HCT116 (cell line): Measurements from ENCODE around the gene RAB5IF. TPM values are rescaled to one million over a fixed set of nuclear protein-coding genes. Genes with fewer than 3 reads are reported as not detected.
A peak's percentile ranks its signal among the peaks of the same experiment; 100 is the strongest.

Experiments used
- ATAC-seq: fragments of 200-7000 bp; cut with Tn5 transposase; 2 replicates; pipeline ENCODE4 v1.9.1; 2020; ENCODE audit warnings: mild to moderate bottlenecking, moderate library complexity
- BruUV-seq: library from RNA; stranded (reverse); fragments of 400-500 nt; replicated peaks from 2 replicates; lab custom pipeline; 2021; lab: Mats Ljungman, UMichigan
- CTCF ChIA-PET: fragments of 300-600 bp; sonication (Branson Sonifier 250); formaldehyde crosslinking; loops from one replicate; lab custom pipeline; 2021; ENCODE audit warnings: antibody characterized with exemption; lab: Charles Lee
- POLR2A ChIA-PET: fragments of 300-600, 350-600 bp; sonication (Branson Sonifier 250); formaldehyde crosslinking; loops from one replicate; lab custom pipeline; 2021; ENCODE audit warnings: antibody characterized with exemption; lab: Charles Lee
- RAD21 ChIA-PET, 2 experiments: fragments of 300-600 bp; sonication (Branson Sonifier 250); formaldehyde crosslinking; loops; one replicate each; lab custom pipeline; 2023; ENCODE audit warnings: low total read pairs in 2 of 2; ENCODE audit not compliant: uncharacterized antibody in 2 of 2, unreplicated experiment in 2 of 2, low non-redundant PET in 1 of 2; lab: Charles Lee
- DNase-seq: peaks from one replicate; pipeline ENCODE4 v3.0.0-alpha.2; 2010; ENCODE audit warnings: low read depth, low spot score
- H2AFZ ChIP-seq: fragments of 200-600 bp; shearing (Covaris generic), sonication (generic); 2 replicates; pipeline ENCODE4 v1.6.1; 2017; ENCODE audit warnings: low read depth, mixed run types, mixed read lengths, antibody characterized with exemption, low read length; ENCODE audit not compliant: poor library complexity, severe bottlenecking
- H3K27ac ChIP-seq: 2 replicates; pipeline ENCODE4 v1.5.1; 2012; ENCODE audit warnings: low read depth, low read length
- H3K27me3 ChIP-seq: fragments of 200-600 bp; sonication (generic); 2 replicates; pipeline ENCODE4 v1.6.1; 2016; ENCODE audit warnings: mixed run types, low read length, mixed read lengths; ENCODE audit not compliant: insufficient read depth
- H3K36me3 ChIP-seq, 2 experiments: fragments of 200-500 bp in 1 of 2; fragments of 200-600 bp in 1 of 2; sonication (Bioruptor generic) in 1 of 2; sonication (generic) in 1 of 2; 2 replicates each; pipeline versions ENCODE4 v1.5.1 to v1.6.1; 2014 to 2016; ENCODE audit warnings: low read length in 2 of 2, inconsistent platforms in 1 of 2, mixed read lengths in 1 of 2, mixed run types in 1 of 2; ENCODE audit not compliant: insufficient read depth in 2 of 2, control insufficient read depth in 1 of 2
- H3K4me1 ChIP-seq, 2 experiments: fragments of 200-600 bp in 1 of 2; sonication (generic) in 1 of 2; 2 replicates each; pipeline versions ENCODE4 v1.5.1 to v1.6.1; 2012 to 2017; ENCODE audit warnings: low read length in 2 of 2, inconsistent platforms in 1 of 2, mild to moderate bottlenecking in 1 of 2, mixed read lengths in 1 of 2, mixed run types in 1 of 2, moderate library complexity in 1 of 2; ENCODE audit not compliant: insufficient read depth in 2 of 2, control insufficient read depth in 1 of 2
- H3K4me2 ChIP-seq: fragments of 200-600 bp; sonication (generic); 2 replicates; pipeline ENCODE4 v1.6.1; 2017; ENCODE audit warnings: mixed run types, low read length, mixed read lengths
- H3K4me3 ChIP-seq, 2 experiments: fragments of 200-600 bp in 1 of 2; sonication (generic) in 1 of 2; replicated peaks in 1 of 2; 2 replicates each; pipeline ENCODE4 v1.5.1; 2011 to 2016; ENCODE audit warnings: low read length in 2 of 2, control low read depth in 1 of 2, low read depth in 1 of 2, mild to moderate bottlenecking in 1 of 2, mixed read lengths in 1 of 2, mixed run types in 1 of 2
- H3K79me2 ChIP-seq: fragments of 200-600 bp; sonication (generic); 2 replicates; pipeline ENCODE4 v1.6.1; 2017; ENCODE audit warnings: mild to moderate bottlenecking, mixed run types, low read length, moderate library complexity, mixed read lengths; ENCODE audit not compliant: insufficient read depth
- H3K9ac ChIP-seq: fragments of 200-600 bp; sonication (generic); 2 replicates; pipeline ENCODE4 v1.6.1; 2016; ENCODE audit warnings: low read length, mixed read lengths
- H3K9me2 ChIP-seq: fragments of 200-600 bp; sonication (generic), shearing (Covaris generic); 2 replicates; pipeline ENCODE4 v1.6.1; 2017; ENCODE audit warnings: mixed run types, mild to moderate bottlenecking, moderate library complexity; ENCODE audit not compliant: insufficient read depth
- H3K9me3 ChIP-seq, 2 experiments: fragments of 200-500 bp in 1 of 2; fragments of 200-600 bp in 1 of 2; sonication (Bioruptor generic) in 1 of 2; sonication (generic) in 1 of 2; 2 replicates each; pipeline ENCODE4 v1.6.1; 2014 to 2017; ENCODE audit warnings: low read length in 2 of 2, mixed read lengths in 2 of 2, inconsistent platforms in 1 of 2, low read depth in 1 of 2, mild to moderate bottlenecking in 1 of 2, mixed run types in 1 of 2, moderate library complexity in 1 of 2; ENCODE audit not compliant: control insufficient read depth in 1 of 2, insufficient read depth in 1 of 2
- H4K20me1 ChIP-seq: fragments of 200-600 bp; sonication (generic), shearing (Covaris generic); 2 replicates; pipeline ENCODE4 v1.6.1; 2017; ENCODE audit warnings: mixed run types, mild to moderate bottlenecking, moderate library complexity; ENCODE audit not compliant: insufficient read depth
- ATF3 ChIP-seq: IDR thresholded peaks from 2 replicates; pipeline ENCODE4 v1.6.1; 2012
- CBX3 ChIP-seq: IDR thresholded peaks from 2 replicates; pipeline ENCODE4 v1.6.1; 2012; ENCODE audit warnings: low read depth
- CTCF ChIP-seq, 3 experiments: fragments of 200-600 bp in 1 of 3; sonication (generic) in 1 of 3; IDR thresholded peaks in 2 of 3; conservative IDR thresholded peaks in 1 of 3; 2 replicates each; pipeline ENCODE4 v1.5.1; 2012 to 2017; ENCODE audit warnings: low read depth in 2 of 3, low read length in 2 of 3, antibody characterized with exemption in 1 of 3, borderline replicate concordance in 1 of 3, control low read depth in 1 of 3, mild to moderate bottlenecking in 1 of 3, mixed read lengths in 1 of 3, mixed run types in 1 of 3, moderate library complexity in 1 of 3; ENCODE audit not compliant: insufficient read depth in 1 of 3
- EGR1 ChIP-seq: IDR thresholded peaks from 2 replicates; pipeline ENCODE4 v1.6.1; 2012; ENCODE audit warnings: low read depth
- ELF1 ChIP-seq: IDR thresholded peaks from 2 replicates; pipeline ENCODE4 v1.6.1; 2012; ENCODE audit warnings: low read depth, borderline replicate concordance
- EZH2phosphoT487 ChIP-seq: fragments of 200-600 bp; IDR thresholded peaks from 2 replicates; pipeline ENCODE4 v1.6.1; 2018; ENCODE audit warnings: antibody characterized with exemption, borderline replicate concordance
- FOSL1 ChIP-seq: IDR thresholded peaks from 2 replicates; pipeline ENCODE4 v1.6.1; 2012; ENCODE audit warnings: low read depth
- JUND ChIP-seq: IDR thresholded peaks from 2 replicates; pipeline ENCODE4 v1.6.1; 2012
- MAX ChIP-seq: IDR thresholded peaks from 2 replicates; pipeline ENCODE4 v1.6.1; 2012
- POLR2A ChIP-seq: IDR thresholded peaks from 2 replicates; pipeline ENCODE4 v1.7.0; 2011; ENCODE audit warnings: borderline replicate concordance; ENCODE audit not compliant: insufficient read depth, insufficient read length; ENCODE audit errors: extremely low read depth
- POLR2AphosphoS5 ChIP-seq: IDR thresholded peaks from 2 replicates; pipeline ENCODE4 v1.6.1; 2011; ENCODE audit warnings: mild to moderate bottlenecking, low read depth, low read length, moderate library complexity
- REST ChIP-seq: IDR thresholded peaks from 2 replicates; pipeline ENCODE4 v1.6.1; 2012; ENCODE audit warnings: low read depth
- SP1 ChIP-seq: IDR thresholded peaks from 2 replicates; pipeline ENCODE4 v1.6.1; 2012; ENCODE audit warnings: low read depth
- SRF ChIP-seq: IDR thresholded peaks from 2 replicates; pipeline ENCODE4 v1.6.1; 2012; ENCODE audit warnings: low read depth
- TCF7L2 ChIP-seq: IDR thresholded peaks from 2 replicates; pipeline ENCODE4 v1.7.0; 2011; ENCODE audit warnings: borderline replicate concordance, inconsistent platforms; ENCODE audit not compliant: insufficient read depth, insufficient read length; ENCODE audit errors: extremely low read depth
- ZBTB33 ChIP-seq: IDR thresholded peaks from 2 replicates; pipeline ENCODE4 v1.6.1; 2011; ENCODE audit warnings: mild to moderate bottlenecking, low read length, moderate library complexity; ENCODE audit not compliant: insufficient replicate concordance; ENCODE audit errors: extremely low read depth
- ZFX ChIP-seq: fragments of 450-650 bp; IDR thresholded peaks from 2 replicates; pipeline ENCODE4 v1.6.1; 2017
- ZNF274 ChIP-seq: fragments of 200-500 bp; sonication (Bioruptor generic); IDR thresholded peaks from 2 replicates; pipeline ENCODE4 v1.6.1; 2014; ENCODE audit warnings: mild to moderate bottlenecking, low read depth, low read length, inconsistent platforms
- intact Hi-C: fragments of 100-400 bp; cut with micrococcal nuclease; formaldehyde crosslinking; loops from 2 replicates; pipeline ENCODE4 v1.10.0; 2022
- total RNA-seq: library from RNA; stranded (reverse); gene quantifications from one replicate; pipeline ENCODE4 v1.2.1, GENCODE V29; 2021; ENCODE audit not compliant: unreplicated experiment

The RAB5IF gene
- total RNA-seq, 1 experiment from 2014 or later: 82.9 TPM

GRCh38 chr20:36607586-36608387, 2.2 kb downstream of the RAB5IF start:
- H3K9ac ChIP-seq: peak overlapping the region; percentile 88
- intact Hi-C loops: loop anchor here (10.0 kb wide), 1 partner anchor 133 kb away; no protein-coding TSS in a partner anchor
- ATAC-seq (no peak), DNase-seq (no peak)
- H2AFZ ChIP-seq: no peak overlapping the region
- TF ChIP-seq FOSL1: no peak
- no peak for TF ChIP-seq ELF1
- TF ChIP-seq SP1: no peak
- TF ChIP-seq POLR2AphosphoS5: no peak
- TF ChIP-seq JUND: no peak
- TF ChIP-seq ZNF274: no peak
- TF ChIP-seq ATF3: no peak
- no peak for TF ChIP-seq CTCF (IDR thresholded peaks at IDR 0.05 in 2 of 3, conservative IDR thresholded peaks at IDR 0.05 in 1 of 3; ENCODE audit: borderline replicate concordance in 1 of 3, insufficient read depth in 1 of 3, low read depth in 2 of 3, low read length in 2 of 3)
- TF ChIP-seq EZH2phosphoT487: no peak
- no peak for TF ChIP-seq MAX
- no peak for TF ChIP-seq ZFX
- TF ChIP-seq ZBTB33: no peak
- no peak for TF ChIP-seq TCF7L2
- TF ChIP-seq REST: no peak
- TF ChIP-seq SRF: no peak
- TF ChIP-seq CBX3: no peak
- no peak for TF ChIP-seq EGR1
- TF ChIP-seq POLR2A: no peak
- peak overlapping the region; percentile 76 to 100 for H3K4me3 ChIP-seq
- ChIA-PET POLR2A (interaction anchor here (0.7 kb wide), 1 partner anchor 921 kb away, joined by 3 read pairs; no protein-coding TSS in a partner anchor), RAD21 (no interaction called here), CTCF (interaction anchor here (1.3 kb wide), 1 partner anchor 40 kb away, joined by 3 read pairs; no protein-coding TSS in a partner anchor)
- peak overlapping the region; percentile 93 for H3K4me2 ChIP-seq
- no peaks in the 10 kb centered on the region for H3K9me2 ChIP-seq
- H3K79me2 ChIP-seq: peaks cover 50% of the 10 kb centered on the region
- H3K27ac ChIP-seq: peak overlapping the region; percentile 88
- peaks cover 23 to 30% of the 10 kb centered on the region in 2 experiments for H3K4me1 ChIP-seq
- H3K27me3 ChIP-seq: no peaks in the 10 kb centered on the region
- H3K36me3 ChIP-seq: peaks cover 23 to 49% of the 10 kb centered on the region in 2 experiments
- peaks cover 5% of the 10 kb centered on the region; the same call in 1 of the 2 replicates for H4K20me1 ChIP-seq
- BruUV-seq: no TSS peak
- H3K9me3 ChIP-seq: no peaks in the 10 kb centered on the region
